22Rv1 (cell line): ENCODE data around the gene CARD14.

Experiments used
- CTCF ChIP-seq: fragments of 450-650 bp; IDR thresholded peaks from 2 replicates; pipeline ENCODE4 v1.5.1; 2017; ENCODE audit warnings: mild to moderate bottlenecking
- ZFX ChIP-seq: fragments of 450-650 bp; IDR thresholded peaks from 2 replicates; pipeline ENCODE4 v1.6.1; 2017; ENCODE audit warnings: antibody characterized with exemption, borderline replicate concordance

- TF ChIP-seq CTCF (no peak), ZFX (no peak)
Observed at GRCh38 chr17:80154166-80154565, 15.7 kb upstream of the CARD14 start.
